ENCODE data around the gene KCTD14.

The KCTD14 gene

DNA sequence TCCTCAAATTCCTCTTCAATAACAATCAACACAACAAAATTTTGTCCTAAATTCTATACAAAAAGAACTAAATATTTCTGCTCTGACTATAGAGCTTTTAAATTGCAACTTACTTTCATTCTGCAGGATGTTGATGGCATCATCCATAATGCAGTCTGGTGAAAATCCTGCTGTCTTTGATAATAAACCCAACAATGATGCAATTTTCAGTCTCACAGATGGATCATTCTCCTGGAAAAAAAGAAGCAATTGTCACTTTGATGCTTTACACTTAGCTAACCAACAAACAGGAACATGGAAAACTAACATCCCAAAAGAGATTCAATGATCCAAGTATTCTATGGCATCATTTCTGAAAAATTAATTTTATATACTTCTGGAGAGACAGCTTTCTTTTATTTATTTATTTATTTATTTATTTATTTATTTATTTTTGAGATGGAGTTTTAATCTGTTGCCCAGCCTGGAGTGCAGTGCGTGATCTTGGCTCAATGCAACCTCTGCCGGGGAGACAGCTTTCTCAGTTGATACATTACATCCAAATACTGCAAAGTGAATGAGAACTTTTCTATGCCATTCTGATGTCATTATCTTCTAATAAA, 41.6 kb downstream of the KCTD14 start:
- Histone ChIP-seq H3K36me3 (ENCODE audit: control insufficient read depth, insufficient read depth, low read length) (peaks cover 6% of the 10 kb centered on the region), H3K27me3 (ENCODE audit: control insufficient read depth, insufficient read depth, low read length) (no peaks in the 10 kb centered on the region)

DNA sequence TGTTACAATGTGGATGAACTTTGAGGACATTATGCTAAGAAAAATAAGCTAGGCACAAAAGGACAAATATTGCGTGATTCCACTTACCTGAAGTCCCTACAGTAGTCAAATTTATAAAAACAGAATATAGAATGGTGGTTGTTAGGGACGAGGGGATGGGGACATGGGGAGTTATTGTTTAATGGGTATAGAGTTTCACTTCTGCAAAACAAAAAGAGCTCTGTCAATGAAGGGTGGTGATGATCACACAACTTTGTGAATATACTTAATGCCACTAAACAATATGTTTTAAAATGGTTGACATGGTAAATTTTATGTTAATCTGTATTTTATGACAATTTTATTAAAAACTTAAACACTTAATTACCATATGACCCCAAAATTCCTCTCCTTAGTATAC, 54.7 kb downstream of the KCTD14 start:
- no peaks in the 10 kb centered on the region for H3K4me1 ChIP-seq (ENCODE audit: control insufficient read depth, insufficient read depth, low read length)
- H3K9ac ChIP-seq (ENCODE audit: low read depth, low read length) = no peak overlapping the region
- no peaks in the 10 kb centered on the region for H3K9me3 ChIP-seq (ENCODE audit: control insufficient read depth, insufficient read depth, low read length)
- H3K27me3 ChIP-seq (ENCODE audit: control insufficient read depth, insufficient read depth, low read length) = no peaks in the 10 kb centered on the region
- peaks cover 5% of the 10 kb centered on the region for H3K36me3 ChIP-seq (ENCODE audit: control insufficient read depth, insufficient read depth, low read length)
- no peak overlapping the region for H3K4me3 ChIP-seq (ENCODE audit: low read depth, low read length)

More for the DNA sequence above, 41.6 kb downstream of the KCTD14 start:
- Histone ChIP-seq H3K9me3 (ENCODE audit: control insufficient read depth, insufficient read depth, low read length) (no peaks in the 10 kb centered on the region), H3K4me3 (ENCODE audit: low read depth, low read length) (no peak overlapping the region), H3K4me1 (ENCODE audit: control insufficient read depth, insufficient read depth, low read length) (no peaks in the 10 kb centered on the region), H3K9ac (ENCODE audit: low read depth, low read length) (no peak overlapping the region)

DNA sequence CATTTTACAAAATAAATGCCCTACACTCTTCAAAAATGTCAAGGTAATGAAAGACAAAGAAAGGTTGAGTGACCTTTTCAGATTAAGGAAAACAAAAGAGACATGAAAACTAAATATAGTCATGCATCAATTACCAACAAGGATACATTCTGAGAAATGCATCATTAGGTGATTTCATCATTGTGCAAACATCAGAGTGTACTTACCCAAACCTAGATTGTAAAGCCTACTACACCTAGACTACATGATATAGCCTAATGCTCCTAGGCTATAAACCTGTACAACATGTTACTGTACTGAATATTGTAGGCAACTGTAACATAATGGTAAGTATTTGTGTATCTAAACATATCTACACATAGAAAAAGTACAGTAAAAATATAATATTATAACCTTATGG, 55.3 kb downstream of the KCTD14 start:
- H3K9me3 ChIP-seq (ENCODE audit: control insufficient read depth, insufficient read depth, low read length) = no peaks in the 10 kb centered on the region
- H3K9ac ChIP-seq (ENCODE audit: low read depth, low read length) = no peak overlapping the region
- no peaks in the 10 kb centered on the region for H3K27me3 ChIP-seq (ENCODE audit: control insufficient read depth, insufficient read depth, low read length)
- H3K4me3 ChIP-seq (ENCODE audit: low read depth, low read length) = no peak overlapping the region
- peaks cover 5% of the 10 kb centered on the region for H3K36me3 ChIP-seq (ENCODE audit: control insufficient read depth, insufficient read depth, low read length)
- H3K4me1 ChIP-seq (ENCODE audit: control insufficient read depth, insufficient read depth, low read length) = no peaks in the 10 kb centered on the region

DNA sequence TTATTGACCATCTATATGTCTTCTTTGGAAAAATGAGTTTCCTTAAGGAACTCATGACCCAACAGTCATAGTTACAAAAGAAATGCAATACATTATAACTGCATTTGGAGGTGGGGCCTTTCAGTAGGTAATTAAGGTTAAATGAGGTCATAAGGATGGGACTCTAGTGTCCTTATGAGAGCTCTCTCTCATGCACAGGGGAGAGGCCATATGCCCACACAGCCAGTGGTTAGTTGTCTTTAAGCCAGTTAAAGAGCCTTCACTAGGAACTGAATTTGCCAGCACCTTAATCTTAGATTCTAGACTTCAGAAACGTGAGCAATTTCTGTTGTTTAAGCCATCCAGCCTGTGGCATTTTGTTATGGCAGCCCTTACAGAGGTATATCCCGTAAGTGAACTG, 56.0 kb downstream of the KCTD14 start:
- Histone ChIP-seq H3K4me1 (ENCODE audit: control insufficient read depth, insufficient read depth, low read length) (no peaks in the 10 kb centered on the region), H3K27me3 (ENCODE audit: control insufficient read depth, insufficient read depth, low read length) (no peaks in the 10 kb centered on the region), H3K4me3 (ENCODE audit: low read depth, low read length) (no peak overlapping the region), H3K9ac (ENCODE audit: low read depth, low read length) (no peak overlapping the region), H3K9me3 (ENCODE audit: control insufficient read depth, insufficient read depth, low read length) (no peaks in the 10 kb centered on the region), H3K36me3 (ENCODE audit: control insufficient read depth, insufficient read depth, low read length) (peaks cover 5% of the 10 kb centered on the region)

DNA sequence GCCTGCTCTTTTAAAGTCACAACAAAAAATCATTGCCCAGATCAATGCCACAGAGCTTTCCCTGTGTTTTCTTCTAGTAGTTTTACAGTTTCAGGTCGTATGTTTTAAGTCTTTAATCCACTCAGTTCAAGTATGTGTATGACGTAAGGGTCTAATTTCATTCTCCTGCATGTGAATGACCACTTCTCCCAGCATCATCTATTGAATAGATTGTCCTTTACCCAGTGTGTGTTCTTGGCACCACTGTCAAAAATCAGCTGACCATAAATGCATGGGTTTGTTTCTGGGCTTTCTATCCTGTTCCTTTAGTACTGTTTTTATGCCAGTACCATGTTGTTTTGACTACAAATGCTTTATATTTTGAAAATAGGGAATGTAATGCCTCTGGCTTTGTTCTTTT, 56.7 kb downstream of the KCTD14 start:
- H3K4me1 ChIP-seq (ENCODE audit: control insufficient read depth, insufficient read depth, low read length) = no peaks in the 10 kb centered on the region
- no peaks in the 10 kb centered on the region for H3K9me3 ChIP-seq (ENCODE audit: control insufficient read depth, insufficient read depth, low read length)
- no peaks in the 10 kb centered on the region for H3K27me3 ChIP-seq (ENCODE audit: control insufficient read depth, insufficient read depth, low read length)
- H3K36me3 ChIP-seq (ENCODE audit: control insufficient read depth, insufficient read depth, low read length) = peaks cover 5% of the 10 kb centered on the region
- no peak overlapping the region for H3K4me3 ChIP-seq (ENCODE audit: low read depth, low read length)
- H3K9ac ChIP-seq (ENCODE audit: low read depth, low read length) = no peak overlapping the region
